Upper lobe of left lung (tissue), 4 donors: Measurements from ENCODE around the gene BPIFB1.

Experiments used
- CTCF ChIP-seq, 6 experiments: fragments of 450-650 bp in 4 of 6; fragments of 200-600 bp in 2 of 6; sonication (generic) in 2 of 6; IDR thresholded peaks; one replicate each; pipeline ENCODE4 v1.5.1; 2016 to 2019; ENCODE audit warnings: antibody characterized with exemption in 6 of 6
- POLR2A ChIP-seq, 4 donors: fragments of 450-650 bp; IDR thresholded peaks; one replicate each; pipeline ENCODE4 v1.5.1; 2016 to 2017; ENCODE audit warnings: antibody characterized with exemption in 4 of 4, mild to moderate bottlenecking in 2 of 4
- POLR2AphosphoS5 ChIP-seq, 2 donors: sonication (generic); formaldehyde crosslinking; IDR thresholded peaks; one replicate each; pipeline ENCODE4 v1.5.1; 2017; ENCODE audit warnings: antibody characterized with exemption in 2 of 2

- TF ChIP-seq CTCF (IDR thresholded peaks at IDR 0.05) (no peak), POLR2A (IDR thresholded peaks at IDR 0.05) (no peak), POLR2AphosphoS5 (IDR thresholded peaks at IDR 0.05) (no peak)
Observed at GRCh38 chr20:33304046-33304445, 21.0 kb downstream of the BPIFB1 start.
